GM13976 (cell line): Measurements from ENCODE around the gene OR13G1.

Source experiments
- DNase-seq: peaks from one replicate; pipeline ENCODE4 v3.0.0; 2012; ENCODE audit warnings: low spot score
- CTCF ChIP-seq: IDR thresholded peaks from 2 replicates; pipeline ENCODE4 v1.5.1; 2012; ENCODE audit warnings: borderline replicate concordance, mild to moderate bottlenecking; ENCODE audit not compliant: insufficient read depth; ENCODE audit errors: extremely low read depth, missing control alignments, control extremely low read depth
- in situ Hi-C: fragments of 300-500 bp; cut with MboI; formaldehyde crosslinking; loops from one replicate; pipeline ENCODE4 v1.12.0; 2022; ENCODE audit warnings: low sequenced_read_pairs, mixed read lengths, inconsistent platforms; ENCODE audit not compliant: unreplicated experiment

Gene OR13G1

GRCh38 chr1:247680171-247680570, 632 bp upstream of the OR13G1 start:
- in situ Hi-C loops = no loop called here
- no peak for DNase-seq
- no peak for TF ChIP-seq CTCF

- in situ Hi-C loops = no loop called here
- no peak for TF ChIP-seq CTCF
- DNase-seq = no peak
Measured at GRCh38 chr1:247669225-247669624, 10.3 kb downstream of the OR13G1 start.

- in situ Hi-C loops = no loop called here
- DNase-seq = no peak
- TF ChIP-seq CTCF = no peak
Measured at GRCh38 chr1:247656221-247656875, 23.2 kb downstream of the OR13G1 start.

- TF ChIP-seq CTCF = no peak
- no peak for DNase-seq
- in situ Hi-C loops = no loop called here
Measured at GRCh38 chr1:247653040-247653439, 26.5 kb downstream of the OR13G1 start.

GRCh38 chr1:247647864-247648263, 31.7 kb downstream of the OR13G1 start:
- DNase-seq = no peak
- in situ Hi-C loops = no loop called here

GRCh38 chr1:247646867-247647266, 32.7 kb downstream of the OR13G1 start:
- no peak for DNase-seq
- in situ Hi-C loops = no loop called here
- no peak for TF ChIP-seq CTCF

More at GRCh38 chr1:247647864-247648263, 31.7 kb downstream of the OR13G1 start:
- no peak for TF ChIP-seq CTCF
